NCI-H510A (cell line): Measurements from ENCODE around the gene EXOSC5.
"Not testable (repeated sequence)": the region's sequence is repeated elsewhere in the genome, so short reads cannot be mapped to it uniquely, and the experiment has no call there.

Experiments
- DNase-seq: peaks from one replicate; lab custom pipeline; 2025; lab: John Stamatoyannopoulos, UW

EXOSC5 gene

DNA sequence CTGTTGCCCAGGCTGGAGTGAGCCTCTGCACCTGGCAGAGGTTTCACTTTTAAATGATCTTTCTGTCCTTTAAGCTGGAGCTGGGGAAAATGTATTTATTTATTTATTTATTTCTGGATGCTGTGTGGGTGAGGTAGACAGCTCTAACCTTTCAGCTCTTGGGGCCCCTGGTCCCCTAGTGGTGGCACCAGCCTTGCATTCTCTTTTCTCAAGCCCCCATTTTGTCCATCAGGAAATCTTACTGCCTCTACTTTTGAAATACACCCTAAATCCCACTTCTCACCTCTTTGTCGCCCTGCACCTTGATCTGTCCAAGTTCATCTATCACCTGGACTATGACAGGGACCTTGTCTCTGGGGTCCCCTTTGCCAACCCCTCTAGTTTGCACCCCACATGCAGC, 31.1 kb downstream of the EXOSC5 start:
- DNase-seq: no peak

GRCh38 chr19:41364524-41365391, 32.4 kb downstream of the EXOSC5 start:
- no peak for DNase-seq

GRCh38 chr19:41363753-41364523, 33.2 kb downstream of the EXOSC5 start, which contains the start of gene B9D2:
B9D2 (minus strand) TSS chr19:41364149; CDS start chr19:41363519, 630 bp downstream.
- peak; percentile 95 for DNase-seq

- DNase-seq: no peak
These were observed 33.8 kb downstream of the EXOSC5 start for GRCh38 chr19:41363371-41363752.

DNA sequence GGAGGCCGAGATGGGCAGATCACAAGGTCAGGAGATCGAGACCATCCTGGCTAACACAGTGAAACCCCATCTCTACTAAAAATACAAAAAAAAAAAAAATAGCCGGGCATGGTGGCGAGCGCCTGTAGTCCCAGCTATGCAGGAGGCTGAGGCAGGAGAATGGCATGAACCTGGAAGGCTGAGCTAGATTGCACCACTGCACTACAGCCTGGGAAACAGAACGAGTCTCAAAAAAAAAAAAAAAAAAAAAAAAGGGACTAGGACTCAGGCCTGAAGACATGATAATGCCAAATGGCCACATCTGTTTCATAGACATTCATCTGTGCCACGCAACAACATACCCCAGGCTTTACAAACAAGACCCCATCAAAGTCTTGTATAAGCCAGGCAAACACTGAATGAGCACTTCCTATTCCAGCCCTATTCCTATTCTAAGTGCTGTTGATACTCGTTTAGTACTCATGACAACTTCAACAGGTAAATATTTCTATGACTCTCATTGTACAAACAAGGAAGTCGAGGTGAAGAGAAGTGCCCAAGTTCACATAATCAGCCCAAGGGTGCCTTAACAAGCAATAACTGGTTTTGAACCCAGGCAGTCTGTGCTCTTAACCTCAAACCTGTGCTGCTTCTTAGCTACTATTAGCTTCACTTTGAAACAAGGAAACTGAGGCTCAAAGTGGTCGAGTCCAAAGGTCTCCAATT, 34.9 kb downstream of the EXOSC5 start:
- no peak for DNase-seq

GRCh38 chr19:41359741-41360140, 37.4 kb downstream of the EXOSC5 start:
- no peak for DNase-seq

GRCh38 chr19:41357746-41358145, 39.4 kb downstream of the EXOSC5 start:
- DNase-seq: no peak

- DNase-seq: no peak
These were observed 40.0 kb downstream of the EXOSC5 start for GRCh38 chr19:41356984-41357739.

DNA sequence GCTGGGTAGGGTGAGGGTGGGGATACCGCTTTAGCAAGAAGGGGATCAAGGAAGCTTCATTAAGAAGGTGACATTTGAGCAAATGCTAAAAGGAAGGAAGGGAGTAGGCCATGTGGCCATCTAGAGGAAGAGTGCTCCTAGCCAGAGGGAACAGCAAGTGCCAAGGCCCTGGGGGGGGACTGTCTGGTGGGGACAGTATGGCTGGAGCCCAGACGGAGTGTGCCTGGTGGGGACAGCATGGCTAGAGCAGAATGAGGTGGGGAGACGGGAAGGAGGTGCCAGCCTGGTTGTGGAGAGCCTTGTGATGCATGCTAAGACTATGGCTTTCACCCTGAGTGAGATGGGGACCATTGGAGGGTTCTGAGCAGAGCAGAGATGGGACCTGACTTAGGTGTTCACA, 41.4 kb downstream of the EXOSC5 start:
- no peak for DNase-seq

GRCh38 chr19:41355035-41355434, 42.1 kb downstream of the EXOSC5 start:
- DNase-seq: no peak

- no peak for DNase-seq
These were observed 42.7 kb downstream of the EXOSC5 start for GRCh38 chr19:41354343-41354953.

- peak; percentile 35 for DNase-seq
These were observed 43.5 kb downstream of the EXOSC5 start, which contains the start of gene TGFB1 for GRCh38 chr19:41353466-41354342. TGFB1 (minus strand) TSS chr19:41353922; CDS start chr19:41353044, 878 bp downstream.

DNA sequence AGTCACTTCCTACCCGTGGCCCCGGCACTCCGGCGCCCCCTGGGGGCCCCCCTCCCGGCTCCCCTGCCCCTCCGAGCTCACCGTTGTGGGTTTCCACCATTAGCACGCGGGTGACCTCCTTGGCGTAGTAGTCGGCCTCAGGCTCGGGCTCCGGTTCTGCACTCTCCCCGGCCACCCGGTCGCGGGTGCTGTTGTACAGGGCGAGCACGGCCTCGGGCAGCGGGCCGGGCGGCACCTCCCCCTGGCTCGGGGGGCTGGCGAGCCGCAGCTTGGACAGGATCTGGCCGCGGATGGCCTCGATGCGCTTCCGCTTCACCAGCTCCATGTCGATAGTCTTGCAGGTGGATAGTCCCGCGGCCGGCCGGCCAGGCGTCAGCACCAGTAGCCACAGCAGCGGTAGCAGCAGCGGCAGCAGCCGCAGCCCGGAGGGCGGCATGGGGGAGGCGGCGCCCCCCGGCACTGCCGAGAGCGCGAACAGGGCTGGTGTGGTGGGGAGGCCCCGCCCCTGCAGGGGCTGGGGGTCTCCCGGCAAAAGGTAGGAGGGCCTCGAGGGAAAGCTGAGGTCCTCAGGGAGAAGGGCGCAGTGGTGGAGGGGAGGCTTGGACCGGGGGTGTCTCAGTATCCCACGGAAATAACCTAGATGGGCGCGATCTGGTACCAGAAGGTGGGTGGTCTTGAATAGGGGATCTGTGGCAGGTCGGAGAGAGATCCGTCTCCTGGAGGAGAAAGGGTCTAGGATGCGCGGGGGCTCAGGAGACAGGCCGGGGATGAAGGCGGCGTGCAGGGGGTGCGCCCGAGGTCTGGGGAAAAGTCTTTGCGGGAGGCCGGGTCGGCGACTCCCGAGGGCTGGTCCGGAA, 44.3 kb downstream of the EXOSC5 start:
- DNase-seq: no peak

GRCh38 chr19:41352279-41352608, 44.9 kb downstream of the EXOSC5 start:
- DNase-seq: no peak

DNA sequence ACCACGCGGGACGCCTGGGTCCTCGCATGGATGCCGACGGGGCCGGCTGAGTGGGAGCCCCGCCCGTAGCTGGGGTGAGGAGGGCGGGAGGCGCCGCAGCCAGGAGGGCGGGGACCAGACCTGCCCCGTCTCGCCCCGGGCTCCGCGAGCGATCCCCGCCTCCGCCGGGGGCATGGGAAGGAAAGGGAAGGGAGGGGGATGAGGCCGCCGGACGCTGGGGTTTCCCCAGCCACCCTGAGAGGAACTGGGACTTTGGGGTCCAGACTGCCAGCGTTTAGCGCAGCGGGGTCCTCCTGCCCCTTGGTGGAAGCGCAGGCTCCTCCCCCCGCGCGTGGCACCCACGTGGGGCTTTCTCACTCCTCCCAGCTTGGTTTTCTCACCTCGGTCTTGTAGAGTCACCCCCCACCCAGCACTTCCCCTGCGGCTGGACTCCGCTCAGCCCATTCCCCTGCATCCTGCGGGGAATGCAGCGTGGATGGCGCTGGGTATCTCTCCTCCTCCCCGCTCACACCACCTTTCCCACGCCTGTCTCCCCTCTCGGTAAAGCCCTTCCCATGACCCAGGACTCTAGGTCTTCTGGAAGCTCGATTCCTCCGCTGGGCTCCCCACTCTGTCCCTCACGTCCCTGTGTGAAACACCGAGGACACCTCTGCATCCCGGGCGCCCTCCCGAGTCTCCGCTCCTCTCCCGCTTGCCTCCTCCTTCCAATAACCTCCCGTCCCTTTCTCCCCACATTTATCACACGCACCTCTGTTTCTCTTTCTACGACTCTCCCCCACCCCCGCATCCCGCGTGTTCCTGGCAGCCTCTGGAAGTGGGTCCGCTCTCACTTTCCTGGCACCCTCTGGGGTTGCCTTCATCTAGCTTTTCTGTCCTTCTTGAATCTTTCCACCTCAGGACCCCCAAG, 45.6 kb downstream of the EXOSC5 start:
- no peak for DNase-seq

DNA sequence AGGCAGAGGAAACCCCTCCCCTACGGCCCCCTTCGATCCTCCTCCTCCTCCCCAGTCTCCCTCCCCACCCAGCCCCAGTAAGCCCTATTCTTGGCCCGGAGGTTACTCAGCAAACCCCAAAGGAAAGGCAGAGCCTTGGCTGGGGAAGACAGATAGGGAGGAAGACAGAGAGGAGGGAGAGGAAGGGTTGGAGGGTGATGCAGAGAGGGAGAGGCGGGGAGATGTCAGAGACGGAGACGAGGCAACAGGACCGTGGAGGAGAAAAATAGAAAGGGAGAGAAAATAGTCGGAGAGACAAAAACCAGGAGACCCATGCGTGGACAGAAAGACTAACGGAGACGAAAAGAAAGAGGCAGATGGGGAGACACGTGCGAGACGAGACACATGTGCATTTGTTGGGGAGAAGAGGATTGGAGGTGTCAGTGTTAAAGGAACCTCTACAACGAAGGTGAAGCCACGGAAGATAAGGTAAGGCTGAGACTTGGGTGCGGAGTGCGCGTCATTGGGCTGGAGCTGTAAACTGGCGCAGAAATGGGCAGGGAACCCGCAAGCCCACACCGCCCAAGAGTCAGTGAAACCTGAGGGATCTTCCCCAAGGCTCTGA, 46.3 kb downstream of the EXOSC5 start:
- DNase-seq: no peak

DNA sequence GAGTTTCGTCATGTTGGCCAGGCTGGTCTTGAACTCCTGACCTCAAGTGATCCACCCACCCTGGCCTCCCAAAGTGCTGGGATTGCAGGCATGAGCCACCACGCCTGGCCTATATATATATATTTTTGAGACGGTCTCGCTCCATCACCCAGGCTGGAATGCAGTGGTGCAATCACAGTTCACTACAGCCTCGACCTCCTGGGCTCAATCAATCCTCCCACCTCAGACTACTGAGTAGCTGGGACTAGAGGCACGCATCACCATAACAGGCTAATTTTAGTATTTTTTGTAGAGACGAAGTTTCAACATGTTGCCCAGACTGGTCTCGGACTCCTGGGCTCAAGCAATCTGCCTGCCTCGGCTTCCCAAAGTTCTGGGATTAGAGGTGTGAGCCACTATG, 50.2 kb downstream of the EXOSC5 start:
- DNase-seq: not testable (repeated sequence)

DNA sequence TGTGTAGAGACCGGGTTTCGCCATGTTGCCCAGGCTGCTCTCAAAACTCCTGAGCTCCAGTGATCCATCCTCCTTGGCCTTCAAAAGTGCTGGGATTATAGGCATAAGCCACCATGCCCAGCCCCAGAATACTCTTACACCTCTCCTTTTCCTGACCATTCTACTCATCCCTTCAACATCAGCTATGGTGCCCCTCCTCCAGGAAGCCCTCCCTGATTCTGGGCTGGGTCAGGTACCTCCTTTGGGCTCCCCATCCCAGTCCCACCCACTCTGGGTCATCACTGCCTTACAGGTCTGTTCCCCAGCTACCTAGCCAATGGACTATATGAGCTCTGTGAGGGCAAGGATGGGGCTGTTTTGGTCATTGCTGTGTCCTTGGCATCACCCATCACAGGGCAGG, 53.0 kb downstream of the EXOSC5 start:
- no peak for DNase-seq
